HL-60/S4 (cell line): ENCODE results near the gene LARP1.
"Not testable (repeated sequence)": the region's sequence is repeated elsewhere in the genome, so short reads cannot be mapped to it uniquely, and the experiment has no call there.

ENCODE experiments used
- in situ Hi-C: fragments of 300-500 bp; cut with MboI; formaldehyde crosslinking; loops from 2 replicates; pipeline ENCODE4 v1.14.3; 2022; ENCODE audit warnings: low sequenced_read_pairs

The LARP1 gene

DNA sequence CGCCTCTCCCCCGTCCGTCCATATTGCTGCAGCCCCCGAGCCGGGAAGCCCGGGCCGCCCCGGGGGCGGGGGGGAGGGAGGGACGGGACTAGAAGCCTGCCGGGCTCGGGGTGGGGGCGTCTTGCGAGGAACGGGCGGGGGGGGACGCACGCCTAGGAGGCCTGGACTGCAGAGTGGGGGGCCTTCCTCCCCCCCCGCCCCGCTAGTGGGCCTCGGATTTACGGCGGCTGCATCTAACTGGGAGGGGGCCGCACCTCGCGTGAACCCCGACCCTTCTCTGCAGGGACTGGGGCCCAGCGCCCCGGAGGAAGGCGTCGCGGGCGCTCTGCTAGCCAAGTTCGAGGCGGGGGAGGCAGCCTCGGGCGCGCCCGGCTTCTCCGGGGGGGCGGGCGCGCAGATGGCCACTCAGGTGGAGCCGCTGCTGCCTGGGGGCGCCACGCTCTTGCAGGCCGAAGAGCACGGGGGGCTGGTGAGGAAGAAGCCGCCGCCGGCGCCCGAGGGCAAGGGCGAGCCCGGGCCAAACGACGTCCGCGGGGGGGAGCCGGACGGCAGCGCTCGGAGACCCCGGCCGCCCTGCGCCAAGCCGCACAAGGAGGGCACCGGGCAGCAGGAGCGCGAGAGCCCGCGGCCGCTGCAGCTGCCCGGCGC lies at the start of gene LARP1:
LARP1 (plus strand) TSS at position 17 of the 648 bp plus-strand sequence; CDS start at position 398, 381 bp downstream.
- in situ Hi-C loops: no loop called here

GRCh38 chr5:154706416-154706815 lies 48.8 kb upstream of the LARP1 start:
- in situ Hi-C loops: no loop called here

- in situ Hi-C loops: no loop called here
These were observed 47.5 kb upstream of the LARP1 start for GRCh38 chr5:154707641-154708040.

GRCh38 chr5:154708207-154708606 lies 47.0 kb upstream of the LARP1 start:
- in situ Hi-C loops: no loop called here

- in situ Hi-C loops: no loop called here
These were observed 46.3 kb upstream of the LARP1 start for GRCh38 chr5:154708846-154709245.

DNA sequence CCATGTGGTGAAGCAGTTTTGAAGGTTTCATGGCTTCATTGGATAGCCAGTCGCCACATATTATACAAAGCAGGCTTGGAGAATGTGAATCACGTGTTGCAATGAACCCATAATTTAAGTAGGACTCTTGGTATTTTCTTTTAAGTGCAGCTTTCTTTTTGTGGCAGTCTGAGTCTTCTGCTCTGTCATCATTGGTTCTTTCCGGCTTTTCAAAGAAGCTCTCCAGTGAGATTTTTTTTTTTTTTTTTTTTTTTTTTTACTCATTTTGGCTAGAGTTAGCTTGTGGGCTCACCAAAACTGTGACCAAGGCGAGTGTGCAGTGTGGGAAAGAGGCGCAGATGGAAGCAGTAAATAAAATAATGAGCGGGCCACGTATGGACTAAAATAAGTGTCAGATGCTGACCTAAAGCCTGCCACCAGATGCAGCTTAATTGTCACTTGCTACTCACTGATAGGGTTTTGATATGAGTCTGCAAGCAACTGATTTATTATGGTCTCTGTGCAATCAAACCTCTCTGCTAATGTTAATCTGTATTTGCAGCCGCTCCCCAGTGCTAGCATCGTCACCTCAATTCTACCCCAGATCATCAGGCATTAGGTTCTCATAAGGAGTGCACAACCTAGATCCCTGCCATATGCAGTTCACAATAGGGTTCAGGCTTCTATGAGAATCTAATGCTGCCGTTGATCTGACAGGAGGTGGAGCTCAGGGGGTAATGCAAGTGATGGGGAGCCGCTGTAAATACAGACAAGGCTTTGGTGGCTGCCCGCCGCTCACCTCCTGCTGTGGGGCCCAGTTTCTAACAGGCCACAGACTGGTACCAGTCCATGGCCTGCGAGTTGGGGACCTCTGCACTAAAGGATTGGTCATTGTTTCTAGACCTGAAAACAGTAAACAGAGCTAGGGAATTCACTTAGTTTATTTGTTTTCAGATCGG lies 45.5 kb upstream of the LARP1 start:
- in situ Hi-C loops: no loop called here

DNA sequence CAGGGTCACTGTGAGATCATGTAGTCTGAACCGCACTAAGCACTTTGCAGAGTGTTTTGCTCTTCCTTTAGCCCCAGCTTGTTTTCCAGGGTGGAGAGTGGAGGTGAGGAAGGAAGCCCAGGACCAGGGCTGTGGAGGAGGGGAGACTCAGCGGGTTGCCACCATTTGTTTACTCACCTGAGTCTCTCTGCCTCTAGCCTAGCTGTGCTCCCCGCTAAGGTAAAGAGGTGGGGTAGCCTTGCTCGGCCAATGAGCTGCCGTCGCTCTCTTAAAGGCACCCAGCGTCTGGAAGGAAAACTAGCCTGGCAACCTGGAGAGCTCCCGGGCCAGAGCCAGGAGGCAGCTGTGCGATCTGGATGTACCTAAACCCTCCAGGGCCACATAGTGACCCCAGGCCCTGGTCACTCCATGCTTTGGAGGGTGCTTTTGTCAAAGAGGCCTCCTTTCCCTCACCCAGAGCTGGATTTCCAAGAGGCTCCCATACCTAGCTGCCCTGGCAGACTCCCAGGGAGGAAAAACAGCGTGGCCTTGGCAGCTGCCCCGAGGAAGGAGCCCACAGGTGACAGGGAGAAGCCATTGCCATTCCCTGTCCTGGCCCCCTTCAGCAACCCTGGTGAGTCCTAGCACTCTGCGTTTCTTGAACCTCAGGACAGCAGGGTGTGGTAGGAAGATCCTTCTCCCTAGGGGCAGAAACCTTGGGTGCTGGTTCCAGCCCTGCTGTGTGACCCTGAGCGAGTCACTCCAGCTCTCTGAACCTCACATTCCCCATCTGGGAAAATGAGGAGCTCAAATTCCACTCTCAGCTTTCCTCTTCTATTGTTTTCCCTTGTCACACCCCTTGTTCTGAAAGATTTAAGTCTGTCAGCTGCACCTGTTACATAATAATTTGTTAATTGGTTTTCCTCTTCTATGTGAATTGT lies 42.4 kb upstream of the LARP1 start:
- in situ Hi-C loops: no loop called here

DNA sequence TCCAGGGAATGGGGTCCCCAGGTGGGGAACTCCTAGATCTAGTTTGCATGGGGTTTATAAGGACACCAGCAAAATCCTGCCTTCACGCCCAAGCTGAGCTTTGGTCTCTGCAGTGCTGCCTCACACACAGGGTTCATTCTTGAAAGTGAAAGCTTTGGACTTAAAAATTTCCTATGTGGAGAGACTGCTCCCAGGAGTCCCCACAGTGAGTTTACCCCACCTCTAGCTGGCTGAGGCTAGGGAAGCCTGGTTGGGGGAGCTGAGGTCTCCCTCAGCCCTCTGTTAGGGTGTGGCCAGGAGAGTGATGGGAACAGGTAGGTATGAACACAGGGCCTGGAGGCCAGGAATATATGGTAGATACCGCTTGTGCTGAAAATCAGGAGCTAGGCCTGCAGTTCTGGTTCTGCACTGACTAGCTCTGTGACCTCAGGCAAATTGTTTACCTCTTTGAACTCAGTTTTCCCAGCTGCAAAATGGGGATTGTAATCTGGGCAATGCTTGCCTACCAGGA lies 41.5 kb upstream of the LARP1 start:
- in situ Hi-C loops: no loop called here

- in situ Hi-C loops: no loop called here
These were observed 40.8 kb upstream of the LARP1 start for GRCh38 chr5:154714266-154714986.

- in situ Hi-C loops: no loop called here
These were observed 33.6 kb upstream of the LARP1 start for GRCh38 chr5:154721481-154722058.

DNA sequence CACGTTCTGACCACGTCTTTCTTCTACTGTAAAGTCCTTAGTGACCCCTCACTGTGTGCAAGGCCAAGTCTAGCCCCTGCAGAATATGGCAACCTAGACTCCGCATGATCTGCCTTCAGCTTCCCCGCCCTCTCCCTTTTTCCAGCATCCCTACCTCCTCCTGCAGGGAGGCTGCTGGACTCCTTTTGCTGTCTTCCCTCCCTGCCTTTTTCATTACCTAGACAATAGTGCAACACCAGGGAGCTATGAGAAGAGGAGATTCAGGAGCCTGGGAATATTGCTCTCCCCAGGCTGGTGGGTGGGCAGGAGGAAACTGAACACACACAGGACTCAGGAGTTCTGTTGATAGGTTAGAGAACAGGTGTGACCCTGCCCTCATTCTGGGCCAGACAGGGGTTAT lies 33.1 kb upstream of the LARP1 start:
- in situ Hi-C loops: no loop called here

GRCh38 chr5:154722936-154723335 lies 32.2 kb upstream of the LARP1 start:
- in situ Hi-C loops: no loop called here

- in situ Hi-C loops: no loop called here
These were observed 31.3 kb upstream of the LARP1 start for GRCh38 chr5:154723740-154724505.

GRCh38 chr5:154727361-154727760 lies 27.8 kb upstream of the LARP1 start:
- in situ Hi-C loops: no loop called here

- in situ Hi-C loops: no loop called here
These were observed 26.1 kb upstream of the LARP1 start for GRCh38 chr5:154728939-154729588.

DNA sequence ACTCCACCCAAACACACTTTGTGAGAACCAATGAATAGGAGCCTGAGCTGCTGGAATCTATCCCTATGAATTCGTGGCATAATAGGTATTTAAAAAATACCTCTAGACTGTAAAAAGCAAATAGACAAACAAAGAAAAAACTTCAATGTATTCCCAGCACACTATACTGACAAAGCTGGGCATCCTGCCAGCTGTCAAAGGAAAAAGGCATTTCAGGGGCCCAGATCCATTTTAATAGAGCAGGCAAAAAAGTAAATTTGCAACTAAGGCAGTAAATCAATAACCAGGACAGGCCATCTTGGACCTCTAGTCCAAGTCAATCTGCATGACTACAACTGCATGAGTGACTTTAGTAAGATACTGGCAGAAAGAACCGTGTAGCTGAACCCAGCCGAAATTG lies 25.6 kb upstream of the LARP1 start:
- in situ Hi-C loops: no loop called here

DNA sequence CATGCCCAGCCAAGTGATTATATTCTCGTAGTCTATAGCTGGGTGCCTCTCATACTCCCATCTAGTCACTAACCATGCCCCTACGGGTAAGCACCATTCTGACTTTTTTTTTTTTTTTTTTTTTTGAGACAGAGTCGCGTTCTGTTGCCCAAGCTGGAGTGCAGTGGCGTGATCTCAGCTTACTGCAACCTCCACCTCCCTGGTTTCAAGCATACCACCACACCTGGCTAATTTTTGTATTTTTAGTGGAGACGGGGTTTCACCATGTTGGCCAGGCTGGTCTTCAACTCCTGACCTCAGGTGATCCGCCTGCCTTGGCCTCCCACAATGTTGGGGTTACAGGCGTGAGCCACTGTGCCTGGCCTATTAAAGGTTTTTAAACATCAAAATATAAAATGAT lies 24.4 kb upstream of the LARP1 start:
- in situ Hi-C loops: not testable (repeated sequence)

DNA sequence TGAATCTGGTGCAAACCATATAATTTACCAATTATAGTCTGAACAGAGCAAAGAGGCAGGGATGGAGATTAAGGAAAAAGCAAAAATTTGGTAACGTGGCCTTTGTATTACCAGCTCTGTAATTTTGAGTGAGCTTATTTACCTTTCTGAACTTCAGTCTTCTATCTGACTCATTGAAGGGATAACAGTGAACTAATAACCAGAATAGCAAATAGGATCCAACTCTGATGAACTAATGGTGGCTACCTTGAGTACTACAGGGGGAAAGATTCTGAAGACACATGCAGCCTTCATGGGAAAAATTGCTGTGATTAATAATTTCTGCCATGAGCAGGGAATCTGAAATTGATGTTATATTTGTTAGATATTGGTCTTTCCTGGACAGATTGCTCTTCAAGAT lies 23.0 kb upstream of the LARP1 start:
- in situ Hi-C loops: no loop called here
